SK-N-SH treated with all-trans-retinoic acid at 6 μM for 48 hours (cell line): Measurements from ENCODE around the gene LBHD2.

ENCODE experiments used
- ATAC-seq: fragments of 200-7000 bp; cut with Tn5 transposase; 3 replicates; pipeline ENCODE4 v1.9.1; 2020; ENCODE audit warnings: mild to moderate bottlenecking, moderate library complexity
- ARNTL ChIP-seq: fragments of 450-650 bp; formaldehyde crosslinking; IDR thresholded peaks from 2 replicates; pipeline ENCODE4 v1.5.0; 2020; ENCODE audit warnings: low read depth, mild to moderate bottlenecking, moderate library complexity, borderline replicate concordance
- BACH2 ChIP-seq: fragments of 250-450 bp; sonication (Bioruptor Pico); IDR thresholded peaks from 2 replicates; pipeline ENCODE4 v1.9.0; 2021; ENCODE audit warnings: mild to moderate bottlenecking, borderline replicate concordance
- CREB5 ChIP-seq: fragments of 250-450 bp; sonication (Bioruptor Pico); IDR thresholded peaks from 2 replicates; pipeline ENCODE4 v1.5.1; 2020; ENCODE audit warnings: low read depth, mild to moderate bottlenecking, moderate library complexity
- CSDC2 ChIP-seq: fragments of 250-450 bp; sonication (Bioruptor Pico); IDR thresholded peaks from 2 replicates; pipeline ENCODE4 v1.5.0; 2020; ENCODE audit warnings: mild to moderate bottlenecking, moderate library complexity
- CSRNP3 ChIP-seq: fragments of 250-450 bp; sonication (Bioruptor Pico); IDR thresholded peaks from 2 replicates; pipeline ENCODE4 v1.5.1; 2021; ENCODE audit warnings: mild to moderate bottlenecking, moderate library complexity
- ESRRG ChIP-seq: fragments of 250-450 bp; sonication (Bioruptor Pico); IDR thresholded peaks from 2 replicates; pipeline ENCODE4 v1.6.1; 2021; ENCODE audit warnings: mild to moderate bottlenecking
- GLIS3 ChIP-seq: fragments of 250-450 bp; sonication (Bioruptor Pico); IDR thresholded peaks from 2 replicates; pipeline ENCODE4 v1.5.0; 2020; ENCODE audit warnings: mild to moderate bottlenecking, moderate library complexity
- ISL1 ChIP-seq: fragments of 250-450 bp; sonication (Bioruptor Pico); IDR thresholded peaks from 2 replicates; pipeline ENCODE4 v2.1.2; 2022; ENCODE audit warnings: mild to moderate bottlenecking, moderate library complexity
- OSR1 ChIP-seq: fragments of 250-450 bp; sonication (Bioruptor Pico); IDR thresholded peaks from 2 replicates; pipeline ENCODE4 v1.8.0; 2022; ENCODE audit warnings: moderate library complexity, mild to moderate bottlenecking, inconsistent platforms
- POU6F1 ChIP-seq: fragments of 250-450 bp; sonication (Bioruptor Pico); IDR thresholded peaks from 2 replicates; pipeline ENCODE4 v1.8.0; 2021; ENCODE audit warnings: low read depth, mild to moderate bottlenecking, moderate library complexity, borderline replicate concordance
- PPARA ChIP-seq: fragments of 250-450 bp; sonication (Bioruptor Pico); IDR thresholded peaks from 2 replicates; pipeline ENCODE4 v1.5.0; 2020; ENCODE audit warnings: mild to moderate bottlenecking, borderline replicate concordance
- RARB ChIP-seq: fragments of 250-450 bp; sonication (Bioruptor Pico); IDR thresholded peaks from 2 replicates; pipeline ENCODE4 v1.8.0; 2021; ENCODE audit warnings: mild to moderate bottlenecking, moderate library complexity
- SNAI2 ChIP-seq: fragments of 250-450 bp; sonication (Bioruptor Pico); IDR thresholded peaks from 2 replicates; pipeline ENCODE4 v1.5.0; 2020; ENCODE audit warnings: mild to moderate bottlenecking, moderate library complexity
- TCF4 ChIP-seq: fragments of 250-450 bp; sonication (Bioruptor Pico); IDR thresholded peaks from 2 replicates; pipeline ENCODE4 v1.8.0; 2021; ENCODE audit warnings: mild to moderate bottlenecking, moderate library complexity, borderline replicate concordance
- TOX ChIP-seq: fragments of 250-450 bp; sonication (Bioruptor Pico); IDR thresholded peaks from 2 replicates; pipeline ENCODE4 v1.8.0; 2021; ENCODE audit warnings: mild to moderate bottlenecking, moderate library complexity, borderline replicate concordance
- ZC3H10 ChIP-seq: fragments of 250-450 bp; sonication (Bioruptor Pico); IDR thresholded peaks from 2 replicates; pipeline ENCODE4 v1.5.1; 2021; ENCODE audit warnings: mild to moderate bottlenecking, moderate library complexity
- ZFP30 ChIP-seq: fragments of 450-650 bp; formaldehyde crosslinking; IDR thresholded peaks from 2 replicates; pipeline ENCODE4 v1.5.0; 2022; ENCODE audit warnings: mild to moderate bottlenecking, moderate library complexity
- ZNF565 ChIP-seq: fragments of 450-650 bp; formaldehyde crosslinking; conservative IDR thresholded peaks from 2 replicates; pipeline ENCODE4 v1.5.0; 2020; ENCODE audit warnings: low read depth, mild to moderate bottlenecking, moderate library complexity
- ZNF70 ChIP-seq: fragments of 450-650 bp; formaldehyde crosslinking; IDR thresholded peaks from 2 replicates; pipeline ENCODE4 v1.5.0; 2020; ENCODE audit warnings: mild to moderate bottlenecking, moderate library complexity
- ZNF8 ChIP-seq: fragments of 450-650 bp; formaldehyde crosslinking; IDR thresholded peaks from 2 replicates; pipeline ENCODE4 v1.5.0; 2020; ENCODE audit warnings: mild to moderate bottlenecking, moderate library complexity
- TF ChIP-seq, protein P1 (sequence below): fragments of 250-450 bp; sonication (Bioruptor Pico); IDR thresholded peaks from 2 replicates; pipeline ENCODE4 v1.8.0; 2020; ENCODE audit warnings: mild to moderate bottlenecking, moderate library complexity, borderline replicate concordance
- TF ChIP-seq, protein P2 (sequence below): fragments of 250-450 bp; sonication (Bioruptor Pico); IDR thresholded peaks from 2 replicates; pipeline ENCODE4 v1.5.0; 2020; ENCODE audit warnings: mild to moderate bottlenecking, moderate library complexity

LBHD2 gene

DNA sequence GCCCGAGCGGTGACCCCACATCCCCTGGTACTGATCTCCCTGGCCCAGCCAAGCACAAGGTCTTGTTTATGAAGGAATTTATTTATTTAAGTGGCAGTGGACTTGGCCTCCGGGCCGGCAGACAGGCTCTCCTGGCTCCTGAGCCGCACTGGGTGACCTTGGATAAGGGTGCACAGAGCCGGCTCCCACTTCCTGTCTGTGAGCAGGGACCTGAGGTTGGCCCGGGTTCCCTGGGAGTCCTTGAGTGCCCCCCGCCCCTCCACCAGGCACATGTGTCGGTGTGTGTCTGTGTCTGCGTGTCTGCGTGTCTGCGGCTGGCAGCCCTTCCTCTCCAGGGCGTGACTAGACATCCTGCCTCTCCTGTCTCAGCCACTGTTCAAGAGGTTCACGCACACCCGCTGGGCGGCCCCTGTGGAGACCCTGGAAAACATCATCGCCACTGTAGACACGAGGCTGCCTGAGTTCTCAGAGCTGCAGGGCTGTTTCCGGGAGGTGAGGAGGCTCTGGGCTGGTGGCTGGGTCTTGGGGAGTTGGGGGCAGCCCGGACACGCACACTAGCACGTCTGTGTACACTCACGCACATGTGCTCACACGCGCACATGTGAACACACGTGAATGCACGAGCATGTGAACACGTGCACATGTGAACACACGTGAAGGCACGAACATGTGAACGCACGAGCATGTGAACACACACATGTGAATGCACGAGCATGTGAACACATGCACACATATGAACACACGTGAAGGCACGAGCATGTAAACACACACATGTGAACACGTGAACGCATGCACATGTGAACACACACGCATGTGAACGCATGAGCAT, 48.6 kb downstream of the LBHD2 start:
- TF ChIP-seq ZNF8 (CRISPR knock-in tag) (no peak), PPARA (CRISPR knock-in tag) (no peak), TOX (no peak), POU6F1 (CRISPR knock-in tag) (no peak), ZNF70 (CRISPR knock-in tag) (no peak), GLIS3 (CRISPR knock-in tag) (no peak), ARNTL (no peak), BACH2 (CRISPR knock-in tag) (no peak), CREB5 (CRISPR knock-in tag) (no peak), ISL1 (CRISPR knock-in tag) (no peak)
- ATAC-seq, result no peak

DNA sequence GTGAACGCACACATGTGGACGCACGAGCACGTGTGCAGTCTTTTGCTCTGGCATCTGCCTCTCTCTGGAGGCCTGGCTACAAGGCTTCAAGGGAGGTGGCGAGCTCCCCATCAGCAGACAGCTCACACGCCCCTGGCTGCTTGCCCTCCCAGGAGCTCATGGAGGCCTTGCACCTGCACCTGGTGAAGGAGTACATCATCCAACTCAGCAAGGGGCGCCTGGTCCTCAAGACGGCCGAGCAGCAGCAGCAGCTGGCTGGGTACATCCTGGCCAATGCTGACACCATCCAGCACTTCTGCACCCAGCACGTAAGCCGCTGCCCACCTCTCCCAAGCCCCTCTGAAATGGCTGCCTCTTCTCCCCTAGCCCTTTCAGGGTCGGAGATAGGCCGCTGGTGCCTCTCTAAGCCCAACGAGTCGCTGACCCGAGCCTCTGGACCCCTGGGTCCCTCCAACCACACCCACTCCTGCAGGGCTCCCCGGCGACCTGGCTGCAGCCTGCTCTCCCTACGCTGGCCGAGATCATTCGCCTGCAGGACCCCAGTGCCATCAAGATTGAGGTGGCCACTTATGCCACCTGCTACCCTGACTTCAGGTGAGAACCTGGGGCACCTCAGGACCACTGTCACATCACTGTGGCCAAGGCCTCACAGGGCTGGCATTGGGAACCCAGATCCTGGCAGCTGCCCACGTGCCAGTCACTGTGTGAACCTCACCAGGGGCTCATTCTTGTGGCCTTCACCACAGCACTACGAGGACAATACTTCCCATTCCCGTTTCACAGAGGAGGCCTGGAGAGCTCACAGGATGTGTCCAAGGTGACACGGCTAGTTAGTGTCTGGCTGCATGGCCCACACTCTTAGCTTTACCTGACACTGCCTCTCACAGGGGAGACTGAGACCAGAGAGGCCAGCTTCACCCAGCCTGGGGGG, 49.5 kb downstream of the LBHD2 start:
- no peak for TF ChIP-seq OSR1 (CRISPR knock-in tag)
- ATAC-seq, result no peak

DNA sequence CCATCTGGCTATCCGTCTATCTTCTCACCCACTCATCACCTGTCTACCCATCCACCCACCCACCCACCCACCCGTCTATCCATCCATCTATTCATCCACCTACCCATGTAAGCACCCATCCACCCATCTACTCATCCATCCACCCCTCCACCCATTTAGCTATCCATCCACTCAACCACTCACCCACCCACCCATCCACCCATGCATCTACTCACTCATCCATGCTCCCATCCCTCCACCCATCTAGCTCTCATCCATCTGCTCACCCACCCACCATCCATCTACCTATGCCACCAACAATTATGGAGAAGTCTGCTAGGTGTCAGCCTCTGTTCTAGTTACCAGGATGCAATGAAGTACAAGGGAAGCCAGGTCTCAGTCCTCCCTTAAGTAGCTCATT, 50.4 kb downstream of the LBHD2 start:
- TF ChIP-seq ZC3H10 (CRISPR knock-in tag), result no peak

GRCh38 chr14:103134919-103135318, 50.9 kb downstream of the LBHD2 start:
- no peak for TF ChIP-seq ZC3H10 (CRISPR knock-in tag)
- TF ChIP-seq ESRRG (CRISPR knock-in tag), result no peak
- no peak for TF ChIP-seq TCF4 (CRISPR knock-in tag)
- no peak for TF ChIP-seq POU6F1 (CRISPR knock-in tag)
- no peak for TF ChIP-seq CSRNP3 (CRISPR knock-in tag)
- TF ChIP-seq RARB (CRISPR knock-in tag), result no peak
- TF ChIP-seq GLIS3 (CRISPR knock-in tag), result no peak
- TF ChIP-seq ZFP30, result no peak
- no peak for TF ChIP-seq PPARA (CRISPR knock-in tag)
- TF ChIP-seq, protein P1, sequence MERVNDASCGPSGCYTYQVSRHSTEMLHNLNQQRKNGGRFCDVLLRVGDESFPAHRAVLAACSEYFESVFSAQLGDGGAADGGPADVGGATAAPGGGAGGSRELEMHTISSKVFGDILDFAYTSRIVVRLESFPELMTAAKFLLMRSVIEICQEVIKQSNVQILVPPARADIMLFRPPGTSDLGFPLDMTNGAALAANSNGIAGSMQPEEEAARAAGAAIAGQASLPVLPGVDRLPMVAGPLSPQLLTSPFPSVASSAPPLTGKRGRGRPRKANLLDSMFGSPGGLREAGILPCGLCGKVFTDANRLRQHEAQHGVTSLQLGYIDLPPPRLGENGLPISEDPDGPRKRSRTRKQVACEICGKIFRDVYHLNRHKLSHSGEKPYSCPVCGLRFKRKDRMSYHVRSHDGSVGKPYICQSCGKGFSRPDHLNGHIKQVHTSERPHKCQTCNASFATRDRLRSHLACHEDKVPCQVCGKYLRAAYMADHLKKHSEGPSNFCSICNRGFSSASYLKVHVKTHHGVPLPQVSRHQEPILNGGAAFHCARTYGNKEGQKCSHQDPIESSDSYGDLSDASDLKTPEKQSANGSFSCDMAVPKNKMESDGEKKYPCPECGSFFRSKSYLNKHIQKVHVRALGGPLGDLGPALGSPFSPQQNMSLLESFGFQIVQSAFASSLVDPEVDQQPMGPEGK (CRISPR knock-in tag), result no peak
- no peak for TF ChIP-seq ZNF70 (CRISPR knock-in tag)
- TF ChIP-seq ZNF565 (CRISPR knock-in tag), result no peak
- TF ChIP-seq ARNTL, result no peak
- TF ChIP-seq ISL1 (CRISPR knock-in tag), result no peak
- no peak for TF ChIP-seq SNAI2 (CRISPR knock-in tag)
- TF ChIP-seq, protein P2, sequence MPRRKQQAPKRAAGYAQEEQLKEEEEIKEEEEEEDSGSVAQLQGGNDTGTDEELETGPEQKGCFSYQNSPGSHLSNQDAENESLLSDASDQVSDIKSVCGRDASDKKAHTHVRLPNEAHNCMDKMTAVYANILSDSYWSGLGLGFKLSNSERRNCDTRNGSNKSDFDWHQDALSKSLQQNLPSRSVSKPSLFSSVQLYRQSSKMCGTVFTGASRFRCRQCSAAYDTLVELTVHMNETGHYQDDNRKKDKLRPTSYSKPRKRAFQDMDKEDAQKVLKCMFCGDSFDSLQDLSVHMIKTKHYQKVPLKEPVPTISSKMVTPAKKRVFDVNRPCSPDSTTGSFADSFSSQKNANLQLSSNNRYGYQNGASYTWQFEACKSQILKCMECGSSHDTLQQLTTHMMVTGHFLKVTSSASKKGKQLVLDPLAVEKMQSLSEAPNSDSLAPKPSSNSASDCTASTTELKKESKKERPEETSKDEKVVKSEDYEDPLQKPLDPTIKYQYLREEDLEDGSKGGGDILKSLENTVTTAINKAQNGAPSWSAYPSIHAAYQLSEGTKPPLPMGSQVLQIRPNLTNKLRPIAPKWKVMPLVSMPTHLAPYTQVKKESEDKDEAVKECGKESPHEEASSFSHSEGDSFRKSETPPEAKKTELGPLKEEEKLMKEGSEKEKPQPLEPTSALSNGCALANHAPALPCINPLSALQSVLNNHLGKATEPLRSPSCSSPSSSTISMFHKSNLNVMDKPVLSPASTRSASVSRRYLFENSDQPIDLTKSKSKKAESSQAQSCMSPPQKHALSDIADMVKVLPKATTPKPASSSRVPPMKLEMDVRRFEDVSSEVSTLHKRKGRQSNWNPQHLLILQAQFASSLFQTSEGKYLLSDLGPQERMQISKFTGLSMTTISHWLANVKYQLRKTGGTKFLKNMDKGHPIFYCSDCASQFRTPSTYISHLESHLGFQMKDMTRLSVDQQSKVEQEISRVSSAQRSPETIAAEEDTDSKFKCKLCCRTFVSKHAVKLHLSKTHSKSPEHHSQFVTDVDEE (CRISPR knock-in tag), result no peak
- no peak for TF ChIP-seq OSR1 (CRISPR knock-in tag)
- TF ChIP-seq CSDC2 (CRISPR knock-in tag), result no peak
- ATAC-seq, result no peak

More for the DNA sequence above, 50.4 kb downstream of the LBHD2 start:
- no peak for ATAC-seq
